Esophagus mucosa (tissue), 1 donor: ENCODE measurements around the gene HPD. TPM values are rescaled to one million over a fixed set of nuclear protein-coding genes. Genes with fewer than 3 reads are reported as not detected.
"Not testable (repeated sequence)": the region's sequence is repeated elsewhere in the genome, so short reads cannot be mapped to it uniquely, and the experiment has no call there.

Experiments
- ATAC-seq: fragments of 200-7000 bp; cut with Tn5 transposase; one replicate; pipeline ENCODE4 v1.9.1; 2020
- total RNA-seq: library from RNA; stranded (reverse); gene quantifications from one replicate; pipeline ENCODE4 v1.2.4, GENCODE V29; 2023
- donor health status: DM: yes; HTN: yes; CAD: no.

Gene HPD
- total RNA-seq, 1 donor from 2014 or later, result 0.28 TPM

GRCh38 chr12:121797937-121798786 is 60.5 kb downstream of the HPD start:
- no peak for ATAC-seq

GRCh38 chr12:121796855-121797751 is 61.6 kb downstream of the HPD start:
- peak; percentile 18 for ATAC-seq

- ATAC-seq, result peak; percentile 30
Measured at GRCh38 chr12:121795034-121795968, 63.4 kb downstream of the HPD start.

GRCh38 chr12:121794534-121795033 is 64.1 kb downstream of the HPD start:
- ATAC-seq, result peak; percentile 4

GRCh38 chr12:121793838-121794533 is 64.7 kb downstream of the HPD start:
- ATAC-seq, result peak; percentile 76

- ATAC-seq, result peak; percentile 1
Measured at GRCh38 chr12:121793440-121793837, 65.2 kb downstream of the HPD start, which contains the start of gene RHOF. RHOF (minus strand) TSS chr12:121793688; CDS start chr12:121793633, 55 bp downstream.

GRCh38 chr12:121792607-121793439 is 65.8 kb downstream of the HPD start:
- ATAC-seq, result no peak

GRCh38 chr12:121791671-121792551 is 66.7 kb downstream of the HPD start:
- ATAC-seq, result no peak

- ATAC-seq, result not testable (repeated sequence)
Measured at GRCh38 chr12:121790785-121791184, 67.9 kb downstream of the HPD start.

GRCh38 chr12:121789800-121790728 is 68.6 kb downstream of the HPD start:
- peak; percentile 3 for ATAC-seq

Other genes starting within 250 kb of the HPD start
- gene ORAI1, start 232.3 kb downstream of the HPD start, total RNA-seq, result 7.3 TPM
- 0.08 TPM for gene MORN3, start 189.2 kb downstream of the HPD start, total RNA-seq
- 4.1 TPM for gene TMEM120B, start 146.1 kb downstream of the HPD start, total RNA-seq
- gene RHOF, start 65.2 kb downstream of the HPD start, total RNA-seq, result 5.9 TPM
- 16.3 TPM for gene SETD1B, start 54.9 kb downstream of the HPD start, total RNA-seq
- 48.7 TPM for gene PSMD9, start 29.9 kb upstream of the HPD start, total RNA-seq
- gene CFAP251, start 59.7 kb upstream of the HPD start, total RNA-seq, result 18.3 TPM
- 2.3 TPM for gene BCL7A, start 163.0 kb upstream of the HPD start, total RNA-seq
- 13.1 TPM for gene MLXIP, start 219.9 kb upstream of the HPD start, total RNA-seq